NCI-H510A treated with DMSO at 0.1 percent for 48 hours (cell line): Measurements from ENCODE around the gene BEST4.
"Not testable (repeated sequence)": the region's sequence is repeated elsewhere in the genome, so short reads cannot be mapped to it uniquely, and the experiment has no call there.

Experiments used
- DNase-seq: peaks from one replicate; lab custom pipeline; 2025; lab: John Stamatoyannopoulos, UW

BEST4 gene

DNA sequence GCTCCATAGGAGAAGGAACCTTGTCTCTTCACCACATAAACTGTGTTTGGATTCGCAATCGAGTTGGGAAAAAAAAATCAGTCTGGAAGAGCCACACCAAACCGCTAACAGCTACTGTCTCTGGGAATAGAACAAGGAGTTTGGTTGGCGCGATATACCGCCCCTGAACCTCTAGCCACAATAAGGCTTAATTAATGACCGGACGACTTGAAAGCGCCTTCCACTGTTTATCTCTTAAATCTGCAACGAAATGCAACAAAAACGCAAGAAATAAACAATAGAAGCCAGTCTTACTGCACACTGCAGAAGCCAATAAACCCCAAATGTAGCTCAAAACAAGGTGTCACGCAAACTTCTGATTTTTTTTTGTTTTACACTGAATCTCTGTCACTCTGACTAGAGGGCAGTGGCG lies 31.2 kb upstream of the BEST4 start:
- DNase-seq, result no peak

DNA sequence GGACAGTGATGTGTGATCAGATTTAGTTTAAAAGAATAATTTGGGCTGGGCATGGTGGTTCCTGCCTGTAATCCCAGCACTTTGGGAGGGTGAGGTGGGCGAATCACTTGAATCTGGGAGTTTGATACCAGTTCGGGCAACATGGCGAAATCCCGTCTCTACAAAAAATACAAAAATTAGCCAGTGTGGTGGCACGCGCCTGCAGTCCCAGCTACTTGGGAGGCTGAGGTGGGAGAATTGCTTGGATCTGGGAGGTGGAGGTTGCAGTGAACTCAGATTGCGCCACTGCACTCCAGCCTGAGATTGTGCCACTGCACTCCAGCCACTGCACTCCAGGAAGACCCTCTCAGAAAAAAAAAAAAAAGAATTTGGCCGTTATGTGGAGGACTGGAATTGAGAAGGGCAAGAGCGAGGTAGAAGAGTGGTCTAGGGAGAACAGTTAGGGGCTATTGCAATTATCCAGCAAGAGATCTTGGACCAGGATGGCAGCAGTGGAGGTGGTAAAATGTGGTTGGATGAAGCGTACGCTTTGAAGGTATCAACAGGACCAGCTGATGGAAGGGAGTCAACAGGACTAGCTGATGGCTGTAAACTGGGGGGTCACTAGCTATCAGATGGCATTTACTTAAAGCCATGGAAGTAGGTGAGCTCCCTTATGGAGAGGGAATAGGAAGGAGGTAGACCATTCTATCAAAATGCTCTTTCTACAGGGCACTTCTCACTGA lies 30.0 kb upstream of the BEST4 start:
- DNase-seq, result no peak

DNA sequence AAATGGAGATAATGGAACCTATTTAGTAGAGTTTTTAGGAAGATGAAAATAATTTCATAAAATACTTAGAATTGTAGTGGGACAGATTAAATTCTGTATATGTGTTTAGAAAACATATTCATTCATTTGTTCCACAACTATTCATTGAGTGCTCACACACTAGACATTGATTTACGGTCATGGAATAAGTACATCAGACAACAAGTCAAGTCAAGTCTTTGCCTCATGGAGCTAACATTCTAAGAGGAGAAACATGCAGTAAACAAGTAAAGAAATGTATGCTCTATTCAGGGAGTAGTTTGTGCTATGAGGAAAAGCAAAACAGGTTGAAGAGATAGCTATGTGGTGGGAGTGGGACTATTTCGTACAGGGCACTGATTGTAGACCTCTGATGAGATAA lies 29.3 kb upstream of the BEST4 start:
- no peak for DNase-seq

DNA sequence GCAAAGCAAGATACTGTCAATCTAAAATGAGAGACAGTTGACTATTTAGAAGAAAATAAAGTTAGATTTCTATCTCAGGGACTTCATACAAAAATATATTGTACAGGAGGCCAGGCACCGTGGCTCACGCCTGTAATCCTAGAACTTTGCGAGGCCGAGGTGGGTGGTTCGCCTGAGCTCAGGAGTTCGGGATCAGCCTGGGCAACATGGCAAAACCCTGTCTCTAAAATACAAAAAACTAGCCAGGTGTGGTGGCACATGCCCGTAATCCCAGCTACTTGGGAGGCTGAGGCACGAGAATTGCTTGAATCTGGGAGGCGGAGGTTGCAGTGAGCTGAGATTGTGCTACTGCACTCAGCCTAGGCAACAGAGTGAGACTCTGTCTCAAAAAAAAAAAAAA lies 28.0 kb upstream of the BEST4 start:
- DNase-seq, result not testable (repeated sequence)

DNA sequence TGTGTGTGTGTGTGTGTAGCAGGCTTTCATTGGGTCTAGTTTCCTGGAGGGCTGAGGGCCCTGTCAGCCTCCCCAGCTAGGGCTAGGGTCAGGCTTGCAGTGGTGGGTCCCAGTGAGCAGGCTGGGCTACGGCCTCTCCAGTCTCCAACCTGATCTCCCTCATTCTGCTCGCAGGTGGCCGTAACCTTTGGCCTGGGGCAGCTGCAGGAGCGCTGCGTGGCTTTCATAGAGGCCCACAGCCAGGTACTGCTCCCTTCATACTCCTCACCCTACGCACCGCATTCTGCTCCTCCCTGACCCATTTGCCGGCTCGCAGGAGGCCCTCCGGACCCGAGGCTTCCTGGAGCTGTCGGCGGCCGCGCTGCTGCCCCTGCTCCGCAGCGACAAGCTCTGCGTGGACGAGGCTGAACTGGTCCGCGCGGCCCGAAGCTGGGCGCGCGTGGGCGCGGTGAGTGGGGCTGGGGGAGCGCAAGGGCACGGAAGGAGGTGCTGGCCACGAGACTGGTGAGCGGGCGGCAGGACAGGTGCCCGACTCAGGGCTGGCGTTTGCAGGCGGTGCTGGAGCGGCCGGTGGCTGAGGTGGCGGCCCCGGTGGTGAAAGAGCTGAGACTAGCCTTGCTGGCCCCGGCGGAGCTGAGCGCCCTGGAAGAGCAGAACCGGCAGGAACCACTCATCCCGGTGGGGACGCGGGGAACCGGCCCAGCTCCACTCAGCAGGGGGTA lies 25.0 kb upstream of the BEST4 start:
- no peak for DNase-seq

DNA sequence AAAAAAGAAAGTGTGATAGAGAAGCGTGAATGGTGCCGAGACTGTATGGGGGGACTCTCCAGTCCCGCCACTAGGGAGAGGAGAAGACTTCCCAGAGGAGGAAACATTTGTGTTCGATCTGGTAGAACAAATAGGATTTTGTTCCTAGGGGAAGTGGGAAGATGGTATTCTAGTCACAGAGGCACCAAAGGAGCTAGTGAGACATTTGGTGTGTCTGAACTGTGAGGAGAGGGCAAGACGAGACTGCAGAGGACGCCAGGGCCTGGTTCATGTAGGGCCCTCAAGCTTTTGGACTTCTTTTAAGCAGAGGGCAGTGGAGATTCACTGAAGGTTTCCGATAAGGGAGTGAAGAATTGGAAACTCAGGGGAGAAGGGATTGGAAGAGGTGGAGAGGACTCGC lies 23.3 kb upstream of the BEST4 start:
- DNase-seq, result no peak

DNA sequence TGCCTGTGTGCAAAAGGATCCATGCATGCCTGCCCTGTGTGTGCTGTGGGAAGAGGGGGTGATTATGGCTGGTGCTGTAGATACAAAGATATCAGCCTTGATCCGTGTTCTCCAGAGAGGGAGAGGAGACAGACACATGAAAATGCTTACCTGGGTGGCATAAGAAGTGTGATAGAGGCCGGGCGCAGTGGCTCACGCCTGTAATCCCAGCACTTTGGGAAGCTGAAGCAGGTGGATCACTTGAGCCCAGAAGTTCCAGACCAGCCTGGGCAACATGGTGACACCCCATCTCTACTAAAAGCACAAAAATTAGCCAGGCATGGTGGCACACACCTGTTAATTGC lies 22.8 kb upstream of the BEST4 start:
- not testable (repeated sequence) for DNase-seq

DNA sequence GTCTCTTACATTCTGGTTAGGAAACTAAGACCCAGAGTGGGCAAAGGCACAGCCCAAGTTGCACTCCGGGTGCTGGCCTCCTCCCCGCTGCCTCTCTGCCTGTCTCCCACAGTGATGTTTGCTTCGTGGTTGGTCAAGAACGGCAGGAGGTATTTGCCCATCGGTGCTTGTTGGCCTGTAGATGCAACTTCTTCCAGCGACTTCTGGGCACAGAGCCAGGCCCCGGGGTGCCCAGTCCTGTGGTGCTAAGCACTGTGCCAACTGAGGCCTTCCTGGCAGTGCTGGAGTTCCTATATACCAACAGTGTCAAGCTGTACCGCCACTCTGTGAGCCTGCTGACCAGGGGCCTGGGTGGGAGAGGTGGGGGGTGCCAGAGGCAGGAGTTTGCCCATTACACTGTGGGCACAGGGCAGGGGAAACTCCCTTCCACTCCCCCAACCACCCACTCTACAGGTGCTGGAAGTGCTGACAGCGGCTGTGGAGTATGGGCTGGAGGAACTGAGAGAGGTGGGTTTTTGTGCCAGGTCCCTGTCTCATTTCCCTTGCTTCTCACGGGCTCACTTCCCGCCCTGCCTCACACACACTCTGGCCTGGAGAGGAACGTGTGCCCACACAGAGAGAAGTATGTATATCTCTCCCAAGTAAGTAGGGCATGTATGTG lies 22.3 kb upstream of the BEST4 start:
- no peak for DNase-seq

DNA sequence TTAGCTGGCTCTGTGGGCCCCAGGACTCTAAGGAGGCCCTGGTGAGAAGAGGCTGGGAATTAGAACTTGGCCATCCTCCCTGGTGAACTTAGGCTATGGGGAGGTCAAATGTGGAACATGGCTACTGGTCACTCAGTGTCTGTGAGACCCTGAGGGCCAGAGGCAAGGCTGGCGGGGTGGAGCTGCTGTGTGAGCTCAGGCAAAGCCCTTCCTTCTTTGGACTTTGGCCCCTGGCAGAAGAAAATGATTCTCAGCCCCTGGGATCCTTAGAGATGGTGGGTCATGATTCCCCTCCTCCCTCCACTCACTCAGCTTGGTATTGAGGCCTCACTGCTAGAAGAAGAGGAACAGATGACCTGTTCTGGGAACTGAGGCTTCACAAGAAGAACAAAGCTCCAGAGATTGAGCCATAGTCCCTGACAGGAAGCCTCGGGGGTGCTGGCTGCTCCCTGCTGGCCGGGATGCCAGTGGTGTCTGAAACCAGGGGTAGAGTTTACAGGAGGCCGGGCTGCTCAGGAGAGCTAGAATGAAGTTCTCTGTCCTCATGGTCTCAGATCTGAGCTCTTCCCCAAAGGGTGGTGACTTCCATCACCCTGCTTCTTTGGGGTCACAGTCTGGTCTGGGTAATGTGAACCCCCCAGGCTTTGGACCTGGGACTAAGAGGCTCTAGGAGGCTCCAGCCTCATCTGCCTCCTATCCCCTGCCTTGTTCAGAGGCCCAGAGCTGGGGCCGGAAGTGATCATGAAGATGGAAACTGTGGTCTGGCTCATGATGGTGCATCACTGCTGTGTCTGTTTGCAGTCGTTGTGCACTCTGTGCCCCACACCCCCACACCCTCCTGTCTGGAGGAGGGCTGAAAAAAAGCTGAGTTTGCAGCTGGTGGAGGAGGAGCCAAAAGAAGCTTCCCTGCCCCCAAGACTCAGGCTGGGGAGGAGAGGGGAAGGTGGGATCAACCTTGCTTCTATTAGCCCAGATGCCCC lies 21.3 kb upstream of the BEST4 start:
- no peak for DNase-seq

DNA sequence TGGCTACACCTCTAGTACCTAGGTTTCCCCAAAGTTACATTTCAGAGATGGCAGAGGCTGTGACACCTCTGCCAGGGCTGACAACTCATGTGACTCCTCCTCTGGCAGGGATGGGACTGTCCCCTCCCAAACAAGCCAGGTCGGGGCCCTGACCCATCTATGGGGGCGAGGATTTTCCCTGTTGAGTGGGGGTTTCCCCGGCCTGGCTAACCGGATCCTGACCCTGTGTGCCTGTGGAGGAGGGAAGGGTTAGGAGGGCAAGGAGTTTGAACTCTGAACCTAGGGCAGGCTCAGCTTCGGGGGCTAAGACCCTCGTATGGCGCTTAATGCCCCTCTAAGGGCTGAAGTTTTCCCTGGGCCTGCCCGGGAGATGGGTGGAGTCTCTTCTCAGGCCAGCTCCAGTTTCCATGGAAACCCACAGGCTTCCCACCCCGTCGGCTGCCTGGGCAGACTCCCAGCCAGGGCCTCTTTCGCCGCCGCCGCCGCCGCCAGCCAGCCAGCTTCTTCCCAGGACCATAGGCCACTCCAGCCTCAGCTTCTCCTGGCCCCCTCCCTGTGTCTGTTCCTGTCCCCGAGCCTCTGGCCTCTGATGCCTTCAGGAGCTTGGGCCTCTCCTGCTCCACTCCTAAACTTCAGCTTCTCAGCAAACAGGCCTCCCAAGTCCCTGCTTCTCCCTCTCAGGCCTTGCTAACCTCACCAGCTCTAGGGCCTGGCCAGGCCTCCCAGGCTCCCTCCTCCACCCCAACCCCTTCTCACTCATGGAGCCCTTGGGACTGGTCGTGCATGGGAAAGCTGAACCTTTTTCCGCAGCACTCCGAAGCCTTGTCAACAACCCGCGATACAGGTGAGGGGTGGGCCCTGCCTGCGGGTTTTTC lies 20.3 kb upstream of the BEST4 start, which contains the start of gene BTBD19:
BTBD19 (plus strand) TSS at position 461 of the 875 bp plus-strand sequence; CDS start at position 759, 298 bp downstream.
- no peak for DNase-seq

DNA sequence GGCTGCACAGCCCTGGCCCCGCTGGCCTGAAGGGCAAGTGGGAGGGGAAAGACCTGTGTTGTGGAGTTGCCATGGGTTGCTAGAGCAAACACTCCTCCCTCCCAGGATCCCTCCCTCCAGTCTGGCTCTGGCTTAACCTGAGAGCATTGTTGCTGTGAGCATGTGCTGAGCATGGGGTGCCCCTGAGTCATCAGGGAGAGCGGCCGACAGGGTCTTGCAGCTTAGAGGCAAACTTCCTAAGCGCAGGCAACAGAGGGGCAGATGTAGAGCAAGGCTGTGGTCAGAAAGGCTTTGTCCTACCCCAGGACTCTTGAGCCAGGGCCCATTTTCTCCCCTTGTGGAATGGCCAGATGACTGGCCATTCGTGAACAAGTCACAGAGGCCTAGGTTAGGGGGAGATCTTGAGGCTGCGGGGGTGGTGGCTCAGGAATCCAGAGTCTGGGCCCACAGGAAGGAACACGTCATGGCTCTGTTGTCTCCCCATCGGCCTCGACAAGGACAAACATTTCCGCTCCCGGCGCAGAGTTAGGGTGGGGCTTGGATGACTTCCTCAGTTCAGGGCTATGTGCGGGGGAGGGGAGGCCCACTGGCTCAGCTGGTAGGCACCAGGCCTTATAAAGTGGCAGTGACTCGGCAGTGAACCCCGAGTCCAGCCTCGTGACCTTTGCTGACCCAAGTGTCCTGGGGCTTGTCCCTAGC lies 19.5 kb upstream of the BEST4 start:
- peak; percentile 90 for DNase-seq

DNA sequence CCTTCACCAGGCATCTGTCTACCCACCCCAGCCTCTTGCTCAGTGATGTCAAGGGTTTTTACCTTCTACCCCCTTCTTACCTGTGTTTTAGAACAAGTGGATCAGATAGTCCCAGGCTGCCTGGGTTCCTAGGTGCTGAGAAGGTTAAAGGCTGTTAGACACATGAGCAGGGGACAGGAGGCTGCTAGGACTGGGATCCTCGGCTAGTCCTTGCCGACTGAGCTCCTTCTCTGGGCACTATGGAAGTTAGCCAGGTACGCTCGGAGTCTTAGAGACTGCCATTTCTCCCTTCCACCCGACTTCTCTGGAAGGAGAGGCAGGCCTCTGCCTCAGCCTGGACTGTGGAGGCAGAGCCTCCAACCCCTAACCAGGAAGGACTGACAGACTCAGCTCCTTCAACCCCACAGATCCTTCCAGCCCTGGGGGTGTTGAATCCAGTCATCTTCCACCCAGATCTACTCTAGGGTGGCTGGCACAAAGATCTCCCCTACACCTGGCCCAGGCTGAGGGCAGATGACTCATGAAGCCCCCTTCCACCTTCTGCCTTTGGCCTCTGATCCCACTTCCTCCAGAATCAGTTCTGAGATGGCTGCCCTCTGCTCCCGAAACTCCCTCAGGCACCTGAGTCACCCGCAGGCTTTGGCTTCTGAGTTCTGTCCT lies 18.9 kb upstream of the BEST4 start, which contains the start of gene DYNLT4:
DYNLT4 (minus strand) TSS at position 648 of the 660 bp plus-strand sequence. CDS start 683 bp downstream, outside the sequence.
- no peak for DNase-seq

DNA sequence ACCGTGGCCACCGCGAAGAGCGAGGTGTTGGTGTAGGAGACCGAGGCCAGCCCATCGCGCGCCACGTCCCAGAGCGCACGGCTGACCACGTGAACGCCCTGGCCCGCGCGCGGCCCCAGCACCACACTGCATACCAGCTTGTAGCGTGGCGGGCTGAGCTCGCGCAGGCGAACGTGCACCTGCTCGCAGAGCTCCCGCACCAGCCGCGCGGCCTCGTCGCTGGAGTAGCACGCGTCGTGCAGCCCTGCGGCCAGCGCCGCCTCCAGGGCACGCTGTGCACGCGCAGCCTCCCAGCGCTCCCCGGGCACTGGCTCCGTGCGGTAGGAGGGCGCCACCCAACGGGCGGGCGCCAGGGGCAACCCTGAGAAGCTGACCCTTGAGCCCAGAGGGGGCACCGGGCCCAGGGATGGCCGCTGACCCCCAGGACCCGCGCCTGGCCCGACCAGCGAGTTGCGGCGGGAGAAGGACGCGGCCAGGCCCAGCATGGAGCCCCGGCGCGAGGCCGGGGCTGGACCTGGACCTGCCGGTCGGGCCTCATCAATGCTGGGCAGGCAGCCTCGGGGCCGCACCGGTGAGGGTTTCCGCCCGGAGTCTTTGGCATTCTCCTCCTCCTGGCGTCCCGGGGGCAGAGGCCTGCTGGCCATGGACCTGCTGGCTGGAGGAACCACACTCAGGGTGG lies 18.2 kb upstream of the BEST4 start:
- no peak for DNase-seq

DNA sequence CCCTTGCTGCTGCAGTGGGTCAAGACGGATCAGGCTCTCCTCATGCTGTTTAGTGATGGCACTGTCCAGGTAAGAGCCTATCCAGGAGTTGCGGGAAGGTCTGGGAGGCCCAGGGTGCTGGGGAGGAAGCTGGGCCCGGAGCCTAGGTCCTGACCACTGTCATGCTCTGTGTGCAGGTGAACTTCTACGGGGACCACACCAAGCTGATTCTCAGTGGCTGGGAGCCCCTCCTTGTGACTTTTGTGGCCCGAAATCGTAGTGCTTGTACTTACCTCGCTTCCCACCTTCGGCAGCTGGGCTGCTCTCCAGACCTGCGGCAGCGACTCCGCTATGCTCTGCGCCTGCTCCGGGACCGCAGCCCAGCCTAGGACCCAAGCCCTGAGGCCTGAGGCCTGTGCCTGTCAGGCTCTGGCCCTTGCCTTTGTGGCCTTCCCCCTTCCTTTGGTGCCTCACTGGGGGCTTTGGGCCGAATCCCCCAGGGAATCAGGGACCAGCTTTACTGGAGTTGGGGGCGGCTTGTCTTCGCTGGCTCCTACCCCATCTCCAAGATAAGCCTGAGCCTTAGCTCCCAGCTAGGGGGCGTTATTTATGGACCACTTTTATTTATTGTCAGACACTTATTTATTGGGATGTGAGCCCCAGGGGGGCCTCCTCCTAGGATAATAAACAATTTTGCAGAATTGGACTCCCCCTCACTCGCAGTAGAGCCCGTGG lies 17.5 kb upstream of the BEST4 start:
- no peak for DNase-seq

DNA sequence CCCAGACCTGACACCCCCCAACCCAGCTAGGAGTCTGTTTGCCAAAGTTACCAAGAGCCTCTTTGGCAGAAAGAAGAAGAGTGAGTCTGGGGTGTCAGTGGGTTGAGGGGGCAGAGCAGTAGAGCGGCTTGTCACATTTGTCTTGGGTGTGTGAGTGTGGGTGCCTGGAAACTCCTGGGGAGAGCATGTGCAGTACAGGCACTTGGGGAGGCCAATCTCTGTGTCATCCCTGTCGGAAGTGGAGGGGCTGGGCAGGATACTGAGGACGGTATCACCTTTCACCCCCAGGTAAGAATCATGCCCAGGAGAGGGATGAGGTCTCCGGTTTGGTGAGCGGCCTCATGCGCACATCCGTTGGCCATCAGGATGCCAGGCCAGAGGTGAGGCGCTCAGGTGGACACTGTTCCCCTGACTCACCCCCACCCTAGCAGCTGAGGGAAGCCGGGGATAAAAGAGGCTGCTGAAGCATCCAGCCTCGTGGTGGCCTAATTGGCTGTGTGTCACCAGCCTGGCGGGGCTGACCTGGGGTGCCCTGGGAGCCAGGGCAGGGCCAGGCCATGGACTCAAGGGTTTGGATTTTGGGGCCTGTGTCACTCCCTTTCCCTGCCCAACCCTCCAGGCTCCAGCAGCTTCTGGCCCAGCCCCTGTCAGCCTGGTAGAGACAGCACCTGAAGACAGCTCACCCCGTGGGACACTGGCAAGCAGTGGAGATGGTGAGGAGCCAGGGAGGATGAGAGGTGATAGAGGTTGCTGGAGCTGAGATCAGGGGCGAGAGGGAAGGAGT lies 15.5 kb upstream of the BEST4 start:
- DNase-seq, result no peak

DNA sequence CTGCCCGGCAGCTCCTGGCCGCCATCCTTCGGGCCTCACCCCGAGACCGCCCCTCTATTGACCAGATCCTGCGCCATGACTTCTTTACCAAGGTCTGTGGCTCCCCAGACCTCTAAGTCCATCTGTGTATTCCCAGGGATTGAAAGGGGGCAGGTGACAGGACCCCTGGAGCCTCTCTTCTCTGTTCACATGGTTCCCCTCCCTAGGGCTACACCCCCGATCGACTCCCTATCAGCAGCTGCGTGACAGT lies 15.0 kb upstream of the BEST4 start:
- DNase-seq, result no peak

DNA sequence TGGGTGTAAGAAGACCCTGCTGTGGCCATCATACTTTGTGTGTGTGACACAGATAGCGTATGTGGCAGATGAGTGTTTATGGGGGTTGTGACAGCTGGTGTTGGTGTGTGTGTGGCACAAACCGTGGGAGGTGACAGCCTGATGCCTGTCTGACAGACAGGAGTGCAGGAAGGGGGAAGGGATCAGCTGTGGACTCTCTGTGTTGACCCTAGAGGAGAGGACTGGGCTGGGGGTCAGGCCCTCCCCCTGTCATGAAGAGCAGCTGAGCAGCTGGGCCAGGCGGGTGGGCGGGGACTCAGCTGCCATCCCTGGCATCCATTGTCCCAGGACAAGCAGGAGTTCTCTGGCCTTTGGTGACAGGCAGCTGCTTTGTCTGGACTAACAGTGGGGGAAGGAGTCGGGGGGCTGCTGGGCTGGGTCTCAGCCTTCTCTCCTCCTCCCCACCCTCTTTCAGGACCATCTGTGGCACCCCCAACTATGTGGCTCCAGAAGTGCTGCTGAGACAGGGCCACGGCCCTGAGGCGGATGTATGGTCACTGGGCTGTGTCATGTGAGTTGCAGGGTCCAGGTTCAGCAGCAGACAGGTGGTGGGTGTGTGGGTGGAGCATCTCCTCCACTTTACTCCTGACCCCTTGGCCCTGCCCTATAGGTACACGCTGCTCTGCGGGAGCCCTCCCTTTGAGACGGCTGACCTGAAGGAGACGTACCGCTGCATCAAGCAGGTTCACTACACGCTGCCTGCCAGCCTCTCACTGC lies 14.5 kb upstream of the BEST4 start:
- no peak for DNase-seq
